NCI-H146 treated with DMSO at 0.1 percent for 48 hours (cell line): Measurements from ENCODE around the gene TAAR1.
A peak's percentile ranks its signal among the peaks of the same experiment; 100 is the strongest.
"Not testable (repeated sequence)": the region's sequence is repeated elsewhere in the genome, so short reads cannot be mapped to it uniquely, and the experiment has no call there.

Experiments used
- DNase-seq: peaks from one replicate; lab custom pipeline; 2025; ENCODE audit not compliant: unreplicated experiment; lab: John Stamatoyannopoulos, UW

Gene TAAR1

GRCh38 chr6:132663661-132664060 lies 4.7 kb upstream of the TAAR1 start:
- no peak for DNase-seq

- DNase-seq, result no peak
Observed at GRCh38 chr6:132661906-132662305, 2.9 kb upstream of the TAAR1 start.

GRCh38 chr6:132651062-132651461 lies 7.9 kb downstream of the TAAR1 start:
- DNase-seq, result no peak

- no peak for DNase-seq
Observed at GRCh38 chr6:132650429-132650828, 8.6 kb downstream of the TAAR1 start.

GRCh38 chr6:132648828-132649227 lies 10.2 kb downstream of the TAAR1 start:
- DNase-seq, result peak; percentile 25

- no peak for DNase-seq
Observed at GRCh38 chr6:132648356-132648755, 10.6 kb downstream of the TAAR1 start.

GRCh38 chr6:132643547-132643946 lies 15.4 kb downstream of the TAAR1 start:
- peak; percentile 42 for DNase-seq

GRCh38 chr6:132637135-132637534 lies 21.8 kb downstream of the TAAR1 start:
- not testable (repeated sequence) for DNase-seq

GRCh38 chr6:132635906-132636305 lies 23.1 kb downstream of the TAAR1 start:
- not testable (repeated sequence) for DNase-seq

- DNase-seq, result not testable (repeated sequence)
Observed at GRCh38 chr6:132635288-132635687, 23.7 kb downstream of the TAAR1 start.

GRCh38 chr6:132634796-132635195 lies 24.2 kb downstream of the TAAR1 start:
- no peak for DNase-seq

- no peak for DNase-seq
Observed at GRCh38 chr6:132633362-132633761, 25.6 kb downstream of the TAAR1 start.

- DNase-seq, result no peak
Observed at GRCh38 chr6:132624175-132624574, 34.8 kb downstream of the TAAR1 start, which contains the start of gene TAAR2. TAAR2 (minus strand) TSS chr6:132624275; CDS start chr6:132624275, 0 bp downstream.

- no peak for DNase-seq
Observed at GRCh38 chr6:132623106-132623845, 35.7 kb downstream of the TAAR1 start.

GRCh38 chr6:132616677-132617076 lies 42.3 kb downstream of the TAAR1 start:
- no peak for DNase-seq

GRCh38 chr6:132614554-132614953 lies 44.4 kb downstream of the TAAR1 start:
- no peak for DNase-seq

GRCh38 chr6:132612449-132613108 lies 46.4 kb downstream of the TAAR1 start:
- no peak for DNase-seq

- no peak for DNase-seq
Observed at GRCh38 chr6:132611616-132612015, 47.4 kb downstream of the TAAR1 start.

- DNase-seq, result no peak
Observed at GRCh38 chr6:132607544-132608233, 51.3 kb downstream of the TAAR1 start.

GRCh38 chr6:132604635-132605152 lies 54.3 kb downstream of the TAAR1 start:
- DNase-seq, result no peak

GRCh38 chr6:132600900-132601299 lies 58.1 kb downstream of the TAAR1 start:
- not testable (repeated sequence) for DNase-seq

GRCh38 chr6:132598473-132598872 lies 60.5 kb downstream of the TAAR1 start:
- DNase-seq, result no peak
